Hypothalamus (tissue), 51 donors: Measurements from ENCODE around the gene ZBTB43.
"Not testable (repeated sequence)": the region's sequence is repeated elsewhere in the genome, so short reads cannot be mapped to it uniquely, and the experiment has no call there.

ENCODE experiments used
- DNase-seq, 51 donors: peaks; one replicate each; lab custom pipeline; 2025; lab: John Stamatoyannopoulos, UW

The ZBTB43 gene

DNA sequence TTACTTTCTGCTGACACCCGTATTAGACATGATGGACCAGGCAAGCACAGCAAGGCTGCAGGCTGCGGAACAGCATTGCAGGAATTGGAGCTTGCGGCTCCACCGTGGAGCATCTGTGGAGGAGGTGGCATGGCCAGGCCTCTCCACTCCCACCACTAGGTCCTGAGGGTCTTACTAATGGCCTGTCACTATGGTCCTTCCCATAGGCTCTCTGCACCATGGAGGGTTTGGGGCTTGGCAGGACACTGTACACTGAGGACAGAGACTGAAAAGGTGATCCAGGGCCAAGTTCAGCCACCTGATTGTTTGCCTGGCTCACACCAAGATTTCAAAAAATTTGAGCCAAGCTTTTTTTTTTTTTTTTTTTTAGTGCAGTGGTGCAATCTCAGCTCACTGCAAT, 14.3 kb upstream of the ZBTB43 start:
- no peak for DNase-seq

DNA sequence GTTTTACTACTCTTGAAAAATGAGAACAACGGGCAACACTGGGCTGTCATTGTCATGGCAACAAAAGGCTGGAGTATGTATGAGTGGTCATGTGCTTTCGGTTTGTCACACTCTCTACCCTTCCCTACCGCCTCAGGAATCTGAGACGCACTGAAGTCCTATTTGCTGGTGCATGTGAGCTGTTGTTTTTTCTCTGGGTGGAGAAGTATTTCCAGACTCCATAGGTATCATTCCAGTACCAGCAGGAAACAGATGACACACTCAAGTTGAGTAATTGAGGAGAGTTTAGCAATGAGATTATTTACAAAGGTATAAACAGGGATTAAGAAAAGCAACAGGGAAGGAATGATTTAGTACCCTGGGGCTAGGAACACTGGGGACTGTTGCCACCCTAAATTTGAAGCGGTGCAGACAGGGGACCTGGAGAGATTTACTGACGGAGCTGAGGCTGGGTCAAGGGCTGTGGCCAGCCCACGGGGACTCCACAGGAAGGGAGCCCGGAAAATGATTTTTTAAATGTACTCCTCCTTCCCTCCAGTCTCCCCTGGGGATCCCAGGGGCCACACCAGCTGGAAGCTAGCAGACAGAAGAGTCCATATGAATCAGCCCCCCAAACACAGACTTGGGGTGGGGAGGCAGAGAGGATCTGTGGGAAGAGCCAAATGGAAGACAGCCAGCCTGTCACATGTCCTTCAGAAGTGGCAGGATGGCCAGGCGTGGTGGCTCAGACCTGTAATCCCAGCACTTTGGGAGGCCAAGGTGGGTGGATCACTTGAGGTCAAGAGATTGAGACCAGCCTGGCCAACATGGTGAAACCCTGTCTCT, 13.2 kb upstream of the ZBTB43 start:
- DNase-seq: no peak

DNA sequence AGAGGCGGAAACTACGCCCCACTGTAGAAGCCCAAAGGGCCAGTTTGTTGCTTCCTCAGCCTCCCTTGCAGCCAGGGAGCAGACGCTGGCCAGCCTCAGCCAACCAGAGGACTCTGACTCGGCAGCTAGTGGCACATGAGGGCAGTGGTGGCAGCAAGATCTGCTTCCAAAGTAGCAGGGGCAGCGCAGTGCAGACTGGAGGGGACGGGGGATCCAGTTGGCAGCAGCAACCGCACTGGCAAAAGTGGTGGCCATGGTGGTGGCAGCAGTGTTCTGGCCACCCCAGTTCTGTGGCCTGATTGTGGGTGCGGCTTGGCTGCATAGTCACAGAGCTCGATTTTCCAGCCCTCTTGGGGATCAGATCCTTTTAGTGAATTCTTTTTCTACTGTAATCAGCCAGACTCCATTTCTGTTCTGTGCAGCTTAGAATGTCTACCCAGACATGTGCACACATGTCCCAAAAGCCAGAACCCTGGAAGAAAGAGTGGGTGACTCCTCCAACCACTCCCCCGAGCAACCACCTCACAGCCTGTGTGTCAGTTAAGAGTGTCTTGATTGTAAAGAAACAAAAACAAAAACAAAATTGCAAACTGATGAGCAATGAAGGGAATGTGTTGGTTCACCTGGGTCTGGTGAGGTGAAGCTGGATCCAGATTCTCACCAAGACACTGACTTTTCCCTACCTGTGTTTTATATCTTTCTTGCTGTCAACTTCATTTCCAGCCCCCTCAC, 11.0 kb upstream of the ZBTB43 start:
- no peak for DNase-seq

DNA sequence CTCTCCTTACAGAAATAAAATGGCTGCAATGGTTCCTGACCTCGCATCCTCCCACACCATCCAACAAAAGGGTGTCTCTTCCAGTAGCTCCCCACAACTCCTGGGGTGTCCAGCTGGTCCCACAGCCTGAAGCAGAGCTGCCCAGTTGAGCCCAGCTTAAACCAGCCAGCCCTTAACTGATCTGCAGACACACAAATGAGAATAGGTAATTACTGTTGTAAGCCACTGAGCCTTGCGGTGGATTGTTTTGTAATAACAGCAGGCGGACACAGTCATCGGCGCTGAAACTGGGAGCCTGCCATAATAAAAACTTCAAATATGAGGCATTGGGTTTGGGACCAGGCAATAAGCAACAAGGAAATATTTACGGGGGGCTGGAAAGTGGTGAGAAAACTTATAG, 10.4 kb upstream of the ZBTB43 start:
- no peak for DNase-seq

DNA sequence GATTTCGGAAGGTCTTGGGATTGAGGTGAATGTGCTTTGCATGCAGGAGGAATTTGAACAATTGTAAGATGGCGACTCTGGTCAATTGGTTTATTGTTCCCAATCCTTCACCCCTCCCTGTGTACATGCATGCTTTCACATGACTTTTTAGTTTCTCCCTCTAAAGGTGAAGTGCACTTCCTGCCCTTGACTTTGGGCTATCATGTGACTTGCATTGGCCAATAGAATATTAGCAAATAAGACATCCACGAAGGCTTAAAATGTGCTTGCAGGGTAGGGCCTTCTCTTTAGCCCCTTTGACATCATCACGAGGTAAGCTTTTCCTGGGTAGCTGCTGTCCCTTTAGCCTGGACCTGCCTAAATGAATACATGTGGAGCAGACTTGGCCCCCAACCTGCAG, 8.1 kb upstream of the ZBTB43 start:
- no peak for DNase-seq

DNA sequence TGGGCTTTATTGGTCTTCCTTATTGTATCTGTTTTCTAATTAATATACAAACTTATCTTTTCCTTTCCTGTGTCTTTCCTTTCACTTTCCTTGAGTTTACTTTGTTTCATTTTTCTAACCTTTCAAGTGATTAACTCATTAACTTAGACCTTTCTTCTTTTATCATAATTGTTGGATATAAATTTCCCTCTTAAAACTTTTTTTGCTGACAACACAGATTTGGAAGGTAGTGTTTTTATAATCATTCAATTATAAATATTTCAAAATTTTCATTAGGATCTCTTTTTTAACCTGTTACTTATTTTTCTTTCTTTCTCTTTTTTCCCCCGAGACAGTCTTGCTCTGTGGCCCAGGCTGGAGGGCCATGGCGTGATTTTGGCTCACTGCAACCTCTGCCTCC, 6.9 kb upstream of the ZBTB43 start:
- DNase-seq: no peak

DNA sequence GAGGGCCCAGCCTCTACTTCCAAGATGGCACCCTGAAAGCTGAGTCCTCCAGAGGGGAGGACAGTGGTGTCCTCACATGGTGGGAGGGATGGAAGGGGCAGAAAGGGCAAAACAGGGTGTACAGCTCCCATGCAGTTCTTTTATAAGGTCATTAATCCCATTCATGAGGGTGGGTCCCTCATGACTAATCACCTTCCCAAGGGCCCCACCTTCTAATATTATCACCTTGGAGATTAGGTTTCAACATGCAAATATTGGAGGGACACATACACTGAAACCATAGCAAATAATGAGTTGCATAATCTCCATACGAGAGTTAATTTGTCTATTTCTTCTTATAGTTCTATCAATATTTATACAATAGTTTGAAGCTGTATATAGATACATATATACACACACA, 5.8 kb upstream of the ZBTB43 start:
- no peak for DNase-seq

DNA sequence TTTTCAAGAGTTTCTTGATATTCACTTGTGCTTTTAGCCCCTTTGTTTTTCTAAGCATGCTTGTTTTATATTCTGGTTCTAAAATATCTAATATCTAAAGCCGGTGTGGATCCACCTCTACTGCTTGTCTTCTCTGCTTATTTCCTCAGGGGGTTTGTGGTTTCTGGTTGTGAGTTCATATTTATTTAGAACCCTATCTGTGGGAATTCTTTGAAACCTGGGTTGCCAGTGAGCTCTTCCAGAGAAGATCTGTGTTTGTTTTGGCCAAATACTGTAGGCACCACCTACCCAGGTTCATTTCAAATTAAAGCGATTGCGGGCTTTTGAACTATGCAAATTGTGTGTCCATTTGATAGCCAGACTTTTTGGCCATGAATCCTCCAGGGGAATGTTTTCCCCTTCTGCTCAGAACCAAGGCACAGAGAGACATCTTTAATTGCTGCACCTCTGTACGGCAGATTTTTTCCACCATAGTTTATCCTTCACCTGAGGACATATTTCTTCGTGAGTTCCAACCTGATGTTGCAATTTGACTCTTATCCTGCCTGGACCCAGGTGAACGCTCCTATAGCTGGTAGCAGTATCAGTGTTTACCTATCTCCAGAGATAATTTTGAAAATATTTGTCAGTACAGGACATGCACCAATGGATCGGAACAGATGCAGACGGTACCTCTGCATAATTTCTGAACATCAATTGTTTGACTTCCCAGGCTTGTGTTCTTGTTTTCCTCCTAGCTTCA, 2.4 kb upstream of the ZBTB43 start:
- DNase-seq: no peak

DNA sequence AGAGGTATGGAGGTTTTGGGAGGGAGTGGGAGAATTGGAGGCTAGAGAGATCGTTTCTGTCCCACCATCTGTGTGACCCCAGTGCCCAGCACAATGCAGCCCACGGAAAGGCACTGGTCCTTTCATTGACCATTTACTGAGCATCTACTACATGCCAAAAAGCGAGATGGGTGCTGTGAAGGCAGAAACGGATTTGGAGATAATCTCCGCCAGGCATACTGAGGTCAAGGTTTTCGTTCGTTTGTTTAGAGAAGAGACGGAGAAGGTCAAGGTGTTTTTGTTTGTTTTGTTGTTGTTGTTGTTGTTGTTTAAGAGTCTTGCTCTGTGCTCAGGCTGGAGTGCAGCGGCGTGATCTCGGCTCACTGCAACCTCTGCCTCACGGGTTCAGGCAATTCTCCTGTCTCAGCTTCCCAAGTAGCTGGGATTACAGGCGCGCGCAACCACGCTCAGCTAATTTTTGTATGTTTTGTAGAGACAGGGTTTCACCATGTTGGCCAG, 593 bp upstream of the ZBTB43 start:
- no peak for DNase-seq

DNA sequence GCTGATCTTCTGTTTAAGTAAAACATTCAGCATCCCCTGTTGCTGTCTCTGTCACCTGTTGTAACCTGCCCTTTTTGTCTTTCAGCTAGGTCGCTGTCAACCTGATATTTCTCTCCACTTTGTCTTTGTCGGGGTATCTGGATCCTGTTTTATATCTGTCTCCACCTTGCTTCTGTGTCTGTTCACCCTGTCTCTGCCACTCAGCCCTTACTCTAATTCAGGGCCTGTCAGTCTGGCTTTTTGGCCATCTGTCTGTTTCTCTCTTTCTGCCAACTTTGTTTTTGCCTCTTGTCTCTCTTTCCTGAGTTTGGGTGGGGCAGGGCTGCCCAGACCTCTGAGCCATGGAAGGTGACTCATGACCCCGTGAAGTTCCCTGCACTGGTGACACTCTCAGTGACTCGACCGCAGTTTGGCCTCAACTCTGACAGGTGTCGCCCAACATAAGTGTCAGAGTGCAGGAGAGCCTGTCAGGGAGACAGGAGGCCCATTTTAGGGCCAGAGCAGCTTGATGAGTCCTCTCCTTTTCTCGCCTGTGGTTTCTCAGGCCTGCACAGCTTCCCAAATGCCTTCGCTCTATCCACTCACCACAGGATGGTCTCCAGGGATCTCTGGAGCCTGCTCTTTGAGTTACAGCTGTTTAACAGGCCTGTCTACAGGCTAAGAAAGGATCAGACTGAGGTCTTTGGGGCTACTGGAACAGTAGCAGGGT, 868 bp downstream of the ZBTB43 start:
- DNase-seq: peak in 6 of 51 donors; percentile 7 to 43 (median 26)

DNA sequence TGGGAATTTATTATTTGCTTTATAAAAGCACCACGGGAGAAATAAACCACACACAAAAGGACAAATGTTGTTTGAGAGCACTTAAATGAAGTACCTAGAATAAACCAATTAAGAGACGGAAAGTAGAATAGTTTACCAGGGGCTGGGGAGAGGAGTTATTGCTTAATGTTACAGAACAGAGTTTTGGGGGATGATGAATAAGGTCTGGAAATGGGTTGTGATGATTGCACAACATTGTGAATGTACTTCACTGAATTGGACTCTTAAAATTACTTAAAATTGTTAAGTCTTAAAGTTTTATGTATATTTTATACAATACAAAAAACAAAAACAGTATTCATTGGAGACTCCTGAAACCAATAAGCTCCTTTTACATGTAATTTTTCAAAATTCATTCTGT, 1.5 kb downstream of the ZBTB43 start:
- no peak for DNase-seq

DNA sequence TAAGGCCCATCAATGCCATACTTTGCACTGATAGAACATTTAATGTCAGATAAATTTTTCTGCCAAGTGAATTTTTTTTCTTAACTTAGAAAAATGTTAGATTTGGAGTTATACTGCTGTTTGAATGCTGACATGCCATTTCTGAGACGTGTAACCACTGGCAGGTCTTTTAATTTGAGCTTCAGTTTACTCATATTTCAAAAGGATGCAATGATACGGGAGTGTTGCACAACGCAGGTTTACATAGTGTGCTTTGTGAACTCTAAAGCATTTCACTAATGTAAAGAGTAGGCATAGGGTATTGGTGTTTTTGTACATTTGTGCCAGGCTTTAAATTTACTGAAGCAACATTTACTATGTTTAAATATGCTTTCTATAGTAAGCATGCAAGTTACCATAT, 4.2 kb downstream of the ZBTB43 start:
- no peak for DNase-seq

DNA sequence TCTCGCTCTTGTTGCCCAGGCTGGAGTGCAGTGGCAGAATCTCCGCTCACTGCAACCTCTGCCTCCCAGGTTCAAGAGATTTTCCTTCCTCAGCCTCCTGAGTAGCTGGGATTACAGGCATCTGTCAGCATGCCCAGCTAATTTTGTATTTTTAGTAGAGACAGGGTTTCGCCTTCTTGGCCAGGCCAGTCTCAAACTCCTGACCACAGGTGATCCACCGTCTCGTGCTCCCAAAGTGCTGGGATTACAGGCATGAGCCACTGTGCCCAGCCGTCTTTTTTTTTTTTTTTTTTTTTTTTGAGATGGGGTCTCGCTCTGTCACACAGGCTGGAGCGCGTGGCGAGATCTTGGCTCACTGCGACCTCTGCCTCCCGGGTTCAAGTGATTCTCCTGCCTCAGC, 5.4 kb downstream of the ZBTB43 start:
- not testable (repeated sequence) for DNase-seq

DNA sequence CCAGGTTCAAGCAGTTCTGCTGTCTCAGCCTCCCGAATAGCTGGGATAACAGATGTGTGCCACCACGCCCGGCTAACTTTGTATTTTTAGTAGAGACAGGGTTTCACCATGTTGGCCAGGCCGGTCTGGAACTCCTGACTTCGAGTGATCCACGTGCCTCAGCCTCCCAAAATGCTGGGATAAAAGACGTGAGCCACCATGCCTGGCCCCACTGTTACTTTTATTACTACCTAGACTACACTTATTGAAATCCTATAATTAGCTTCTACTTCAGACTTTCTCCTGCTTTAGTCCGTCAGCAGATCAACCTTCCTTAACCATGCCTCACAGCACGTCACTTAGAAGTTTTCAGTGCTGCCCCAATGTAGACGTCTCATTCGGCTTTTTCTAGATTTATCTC, 8.2 kb downstream of the ZBTB43 start:
- no peak for DNase-seq

DNA sequence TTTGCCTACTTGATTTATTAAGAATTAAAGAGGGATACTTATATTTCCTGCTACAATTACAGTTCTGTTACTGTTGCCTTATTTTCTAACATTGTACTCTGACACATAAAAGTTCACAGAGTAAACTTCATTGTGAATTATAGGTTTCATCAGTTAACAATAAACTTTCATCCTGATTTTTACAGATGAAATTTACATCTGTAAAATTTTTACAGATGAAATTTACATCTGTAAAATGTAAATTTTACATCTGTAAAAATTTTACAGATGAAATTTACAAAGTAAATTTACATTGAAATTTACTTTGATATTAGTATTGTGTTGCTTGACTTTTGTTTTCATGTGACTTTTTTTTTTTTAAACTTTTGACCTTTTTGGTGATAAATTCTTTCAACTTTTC, 9.3 kb downstream of the ZBTB43 start:
- DNase-seq: no peak

DNA sequence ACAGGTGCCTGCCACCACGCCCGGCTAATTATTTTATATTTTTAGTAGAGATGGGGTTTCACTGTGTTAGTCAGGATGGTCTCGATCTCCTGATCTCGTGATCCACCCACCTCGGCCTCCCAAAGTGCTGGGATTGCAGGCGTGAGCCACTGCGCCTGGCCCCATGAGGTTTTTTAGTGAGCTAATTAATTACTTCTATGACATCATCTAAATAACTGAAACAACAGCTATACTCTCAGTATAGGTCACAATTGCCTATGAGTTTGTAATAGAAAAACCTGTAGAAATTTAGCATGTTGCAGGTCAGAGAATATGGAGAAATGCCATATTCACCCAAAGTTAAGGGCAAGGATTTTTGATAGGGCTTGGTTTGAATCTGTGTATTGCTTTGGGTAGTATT, 12.8 kb downstream of the ZBTB43 start:
- DNase-seq: not testable (repeated sequence)

DNA sequence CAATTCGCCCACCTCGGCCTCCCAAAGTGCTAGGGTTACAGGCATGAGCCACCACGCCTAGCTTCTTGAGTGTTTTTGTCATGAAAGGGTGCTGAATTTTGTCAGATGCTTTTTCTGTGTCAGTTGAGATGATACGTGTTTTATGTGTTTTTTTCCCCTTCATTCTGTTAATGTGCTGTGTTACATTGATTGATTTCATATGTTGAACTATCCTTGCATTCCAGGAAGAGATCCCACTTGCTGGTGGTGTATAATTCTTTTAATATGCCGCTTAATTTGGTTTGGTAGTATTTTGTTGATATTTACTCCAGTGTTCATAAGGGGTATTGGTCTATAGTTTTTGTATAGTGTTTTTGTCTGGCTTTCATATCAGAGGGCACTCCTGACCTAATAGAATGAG, 13.6 kb downstream of the ZBTB43 start:
- DNase-seq: no peak

DNA sequence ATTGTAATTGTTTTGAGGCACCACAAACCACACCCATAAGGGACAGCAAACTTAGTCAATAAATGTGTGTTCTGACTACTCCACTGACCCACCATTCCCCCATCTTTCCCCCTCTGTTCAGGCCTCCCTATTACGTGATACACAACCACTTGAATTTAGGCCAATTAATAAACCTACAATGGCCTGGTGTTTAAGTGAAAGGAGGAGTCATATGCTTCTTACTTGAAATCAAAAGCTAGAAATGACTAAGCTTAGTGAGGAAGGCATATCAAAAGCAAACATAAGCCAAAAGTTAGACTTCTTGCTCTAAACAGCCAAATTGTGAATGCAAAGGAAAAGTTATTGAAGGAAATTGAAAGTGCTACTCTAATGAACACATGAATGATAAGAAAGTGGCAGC, 14.6 kb downstream of the ZBTB43 start:
- no peak for DNase-seq

DNA sequence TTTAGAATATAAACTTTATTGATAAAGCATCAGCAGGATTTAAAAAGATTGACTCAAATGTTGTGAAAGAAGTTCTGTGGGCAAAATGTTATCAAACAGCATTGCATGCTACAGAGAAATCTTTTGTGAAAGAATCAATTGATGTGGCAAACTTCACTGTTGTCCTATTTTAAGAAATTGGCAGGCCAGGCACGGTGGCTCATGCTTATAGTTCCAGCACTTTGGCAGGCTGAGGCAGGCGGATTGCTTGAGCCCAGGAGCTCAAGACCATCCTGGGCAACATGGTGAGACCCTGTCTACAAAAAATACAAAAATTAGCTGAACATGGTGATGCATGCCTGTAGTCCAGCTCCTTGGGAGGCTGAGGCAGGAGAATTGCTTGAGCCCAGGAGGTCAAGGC, 17.4 kb downstream of the ZBTB43 start:
- peak in 19 of 51 donors; percentile 18 to 65 (median 45) for DNase-seq

DNA sequence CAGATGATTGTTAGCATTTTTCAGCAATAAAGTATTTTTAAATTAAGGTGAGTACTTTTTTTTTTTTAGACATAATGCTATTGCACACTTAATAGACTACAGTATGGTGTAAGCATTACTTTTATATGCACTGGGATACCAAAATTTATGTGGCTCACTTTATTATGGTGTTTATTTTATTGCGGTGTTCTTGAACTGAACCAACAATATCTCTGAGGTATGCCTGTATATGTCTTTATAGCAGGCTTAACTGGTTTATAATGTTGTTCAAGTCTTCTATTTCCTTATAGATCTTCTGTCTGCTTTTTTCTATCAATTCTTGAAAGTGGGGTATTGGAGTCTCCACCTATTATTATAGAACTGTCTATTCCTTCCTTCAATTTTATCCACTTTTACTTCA, 18.0 kb downstream of the ZBTB43 start:
- DNase-seq: no peak

DNA sequence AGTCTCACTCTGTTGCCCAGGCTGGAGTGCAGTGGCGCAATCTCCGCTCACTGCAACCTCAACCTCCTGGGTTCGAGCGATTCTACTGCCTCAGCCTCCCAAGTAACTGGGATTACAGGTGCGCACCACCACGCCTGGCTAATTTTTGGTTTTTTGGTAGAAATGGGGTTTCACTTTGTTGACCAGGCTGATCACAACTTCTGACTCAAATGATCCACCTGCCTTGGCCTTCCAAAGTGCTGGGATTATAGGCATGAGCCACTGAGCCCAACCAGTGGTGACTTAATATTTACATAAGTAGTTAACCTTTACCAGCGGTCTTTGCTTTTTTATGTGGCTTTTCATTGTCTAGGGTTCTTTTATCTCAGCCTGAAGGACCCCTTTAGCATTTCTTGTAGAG, 19.2 kb downstream of the ZBTB43 start:
- DNase-seq: not testable (repeated sequence)
